ENCODE measurements around the gene VTI1A. TPM values are rescaled to one million over a fixed set of nuclear protein-coding genes. Genes with fewer than 3 reads are reported as not detected.

Gene VTI1A
- polyA plus RNA-seq, 1 donor from 2014 or later = 28.7 TPM

- no peaks in the 10 kb centered on the region for H3K9me3 ChIP-seq (ENCODE audit: low read length)
- H3K9me2 ChIP-seq (ENCODE audit: insufficient read depth, low read length) = no peaks in the 10 kb centered on the region
- no peaks in the 10 kb centered on the region for H3F3A ChIP-seq (ENCODE audit: insufficient read depth, low read length, poor library complexity, severe bottlenecking)
- H3K9ac ChIP-seq (ENCODE audit: low read length) = no peak overlapping the region
- H3K27me3 ChIP-seq (ENCODE audit: insufficient read depth, low read depth, low read length) = no peaks in the 10 kb centered on the region
- no peak overlapping the region for H3K4me2 ChIP-seq (ENCODE audit: low read length)
- H3K36me3 ChIP-seq (ENCODE audit: insufficient read depth, low read length) = no peaks in the 10 kb centered on the region
- H3K4me3 ChIP-seq (ENCODE audit: low read length) = no peak overlapping the region
- H2AFZ ChIP-seq (ENCODE audit: low read depth, low read length) = no peak overlapping the region
- H4K20me1 ChIP-seq (ENCODE audit: insufficient read depth) = no peaks in the 10 kb centered on the region
- TF ChIP-seq RAD21 (conservative IDR thresholded peaks at IDR 0.05) = peak; percentile 86
- peak; percentile 84 for TF ChIP-seq SMC3 (conservative IDR thresholded peaks at IDR 0.05; ENCODE audit: poor library complexity)
- no peak for TF ChIP-seq EP300 (conservative IDR thresholded peaks at IDR 0.05; ENCODE audit: poor library complexity, severe bottlenecking)
- no peak for TF ChIP-seq EZH2 (IDR thresholded peaks at IDR 0.05; ENCODE audit: borderline replicate concordance, insufficient read depth, low read length, poor library complexity, severe bottlenecking)
- TF ChIP-seq MXI1 (conservative IDR thresholded peaks at IDR 0.05; ENCODE audit: poor library complexity, severe bottlenecking) = no peak
- TF ChIP-seq, protein P1, sequence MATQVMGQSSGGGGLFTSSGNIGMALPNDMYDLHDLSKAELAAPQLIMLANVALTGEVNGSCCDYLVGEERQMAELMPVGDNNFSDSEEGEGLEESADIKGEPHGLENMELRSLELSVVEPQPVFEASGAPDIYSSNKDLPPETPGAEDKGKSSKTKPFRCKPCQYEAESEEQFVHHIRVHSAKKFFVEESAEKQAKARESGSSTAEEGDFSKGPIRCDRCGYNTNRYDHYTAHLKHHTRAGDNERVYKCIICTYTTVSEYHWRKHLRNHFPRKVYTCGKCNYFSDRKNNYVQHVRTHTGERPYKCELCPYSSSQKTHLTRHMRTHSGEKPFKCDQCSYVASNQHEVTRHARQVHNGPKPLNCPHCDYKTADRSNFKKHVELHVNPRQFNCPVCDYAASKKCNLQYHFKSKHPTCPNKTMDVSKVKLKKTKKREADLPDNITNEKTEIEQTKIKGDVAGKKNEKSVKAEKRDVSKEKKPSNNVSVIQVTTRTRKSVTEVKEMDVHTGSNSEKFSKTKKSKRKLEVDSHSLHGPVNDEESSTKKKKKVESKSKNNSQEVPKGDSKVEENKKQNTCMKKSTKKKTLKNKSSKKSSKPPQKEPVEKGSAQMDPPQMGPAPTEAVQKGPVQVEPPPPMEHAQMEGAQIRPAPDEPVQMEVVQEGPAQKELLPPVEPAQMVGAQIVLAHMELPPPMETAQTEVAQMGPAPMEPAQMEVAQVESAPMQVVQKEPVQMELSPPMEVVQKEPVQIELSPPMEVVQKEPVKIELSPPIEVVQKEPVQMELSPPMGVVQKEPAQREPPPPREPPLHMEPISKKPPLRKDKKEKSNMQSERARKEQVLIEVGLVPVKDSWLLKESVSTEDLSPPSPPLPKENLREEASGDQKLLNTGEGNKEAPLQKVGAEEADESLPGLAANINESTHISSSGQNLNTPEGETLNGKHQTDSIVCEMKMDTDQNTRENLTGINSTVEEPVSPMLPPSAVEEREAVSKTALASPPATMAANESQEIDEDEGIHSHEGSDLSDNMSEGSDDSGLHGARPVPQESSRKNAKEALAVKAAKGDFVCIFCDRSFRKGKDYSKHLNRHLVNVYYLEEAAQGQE (IDR thresholded peaks at IDR 0.05; ENCODE audit: borderline replicate concordance) = no peak
- TF ChIP-seq TAF1 (IDR thresholded peaks at IDR 0.05; ENCODE audit: low read depth) = no peak
- TF ChIP-seq, protein P2, sequence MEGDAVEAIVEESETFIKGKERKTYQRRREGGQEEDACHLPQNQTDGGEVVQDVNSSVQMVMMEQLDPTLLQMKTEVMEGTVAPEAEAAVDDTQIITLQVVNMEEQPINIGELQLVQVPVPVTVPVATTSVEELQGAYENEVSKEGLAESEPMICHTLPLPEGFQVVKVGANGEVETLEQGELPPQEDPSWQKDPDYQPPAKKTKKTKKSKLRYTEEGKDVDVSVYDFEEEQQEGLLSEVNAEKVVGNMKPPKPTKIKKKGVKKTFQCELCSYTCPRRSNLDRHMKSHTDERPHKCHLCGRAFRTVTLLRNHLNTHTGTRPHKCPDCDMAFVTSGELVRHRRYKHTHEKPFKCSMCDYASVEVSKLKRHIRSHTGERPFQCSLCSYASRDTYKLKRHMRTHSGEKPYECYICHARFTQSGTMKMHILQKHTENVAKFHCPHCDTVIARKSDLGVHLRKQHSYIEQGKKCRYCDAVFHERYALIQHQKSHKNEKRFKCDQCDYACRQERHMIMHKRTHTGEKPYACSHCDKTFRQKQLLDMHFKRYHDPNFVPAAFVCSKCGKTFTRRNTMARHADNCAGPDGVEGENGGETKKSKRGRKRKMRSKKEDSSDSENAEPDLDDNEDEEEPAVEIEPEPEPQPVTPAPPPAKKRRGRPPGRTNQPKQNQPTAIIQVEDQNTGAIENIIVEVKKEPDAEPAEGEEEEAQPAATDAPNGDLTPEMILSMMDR (IDR thresholded peaks at IDR 0.05; ENCODE audit: poor library complexity, severe bottlenecking) = peak; percentile 77
- H3K79me2 ChIP-seq (replicated peaks; ENCODE audit: insufficient read depth, low read length) = no peaks in the 10 kb centered on the region
- no peak overlapping the region for H3K27ac ChIP-seq (ENCODE audit: low read length)
These were observed 118.5 kb downstream of the VTI1A start for GRCh38 chr10:112565434-112566053.

- Histone ChIP-seq H2AFZ (ENCODE audit: low read depth, low read length) (no peak overlapping the region), H3K9me2 (ENCODE audit: insufficient read depth, low read length) (no peaks in the 10 kb centered on the region), H4K20me1 (ENCODE audit: insufficient read depth) (no peaks in the 10 kb centered on the region), H3F3A (ENCODE audit: insufficient read depth, low read length, poor library complexity, severe bottlenecking) (no peaks in the 10 kb centered on the region), H3K9me3 (ENCODE audit: low read length) (no peaks in the 10 kb centered on the region), H3K4me3 (ENCODE audit: low read length) (no peak overlapping the region), H3K36me3 (ENCODE audit: insufficient read depth, low read length) (no peaks in the 10 kb centered on the region), H3K9ac (ENCODE audit: low read length) (no peak overlapping the region), H3K27ac (ENCODE audit: low read length) (no peak overlapping the region), H3K4me2 (ENCODE audit: low read length) (no peak overlapping the region), H3K79me2 (replicated peaks; ENCODE audit: insufficient read depth, low read length) (no peaks in the 10 kb centered on the region), H3K27me3 (ENCODE audit: insufficient read depth, low read depth, low read length) (no peaks in the 10 kb centered on the region)
- TF ChIP-seq, protein P1 (IDR thresholded peaks at IDR 0.05; ENCODE audit: borderline replicate concordance) = no peak
- no peak for TF ChIP-seq TAF1 (IDR thresholded peaks at IDR 0.05; ENCODE audit: low read depth)
- TF ChIP-seq EP300 (conservative IDR thresholded peaks at IDR 0.05; ENCODE audit: poor library complexity, severe bottlenecking) = no peak
- TF ChIP-seq RAD21 (conservative IDR thresholded peaks at IDR 0.05) = no peak
- TF ChIP-seq SMC3 (conservative IDR thresholded peaks at IDR 0.05; ENCODE audit: poor library complexity) = no peak
- TF ChIP-seq EZH2 (IDR thresholded peaks at IDR 0.05; ENCODE audit: borderline replicate concordance, insufficient read depth, low read length, poor library complexity, severe bottlenecking) = no peak
- TF ChIP-seq, protein P2 (IDR thresholded peaks at IDR 0.05; ENCODE audit: poor library complexity, severe bottlenecking) = no peak
- TF ChIP-seq POLR2AphosphoS5 (IDR thresholded peaks at IDR 0.05) = no peak
- no peak for TF ChIP-seq MXI1 (conservative IDR thresholded peaks at IDR 0.05; ENCODE audit: poor library complexity, severe bottlenecking)
These were observed 123.6 kb downstream of the VTI1A start for GRCh38 chr10:112570585-112570984.
